H1 (cell line): Measurements from ENCODE around the gene RNU7-1.

Experiments
- CEBPB ChIP-seq: IDR thresholded peaks from 2 replicates; pipeline ENCODE4 v1.6.1; 2012; ENCODE audit warnings: low read depth, low read length
- CHD2 ChIP-seq: IDR thresholded peaks from 2 replicates; pipeline ENCODE4 v1.6.1; 2012; ENCODE audit warnings: low read length, improper control_type of control experiment
- CTCF ChIP-seq, 3 experiments: IDR thresholded peaks; 1 replicate in 2 of 3; 2 replicates in 1 of 3; pipeline versions ENCODE4 v1.5.1 to v1.6.1; 2011; ENCODE audit warnings: low read length in 3 of 3, mild to moderate bottlenecking in 3 of 3, inconsistent platforms in 2 of 3, low read depth in 1 of 3, moderate library complexity in 1 of 3; ENCODE audit not compliant: insufficient read depth in 1 of 3; ENCODE audit errors: control extremely low read depth in 1 of 3
- EP300 ChIP-seq, 2 experiments: IDR thresholded peaks; 1 replicate in 1 of 2; 2 replicates in 1 of 2; pipeline ENCODE4 v1.6.1; 2011 to 2012; ENCODE audit warnings: low read depth in 2 of 2, low read length in 2 of 2, mild to moderate bottlenecking in 2 of 2, borderline replicate concordance in 1 of 2, inconsistent platforms in 1 of 2, moderate library complexity in 1 of 2
- EZH2 ChIP-seq: fragments of 200-600 bp; sonication (generic); IDR thresholded peaks from 2 replicates; pipeline ENCODE4 v1.7.1; 2012; ENCODE audit warnings: low read depth, mild to moderate bottlenecking, moderate library complexity, low read length, inconsistent platforms; ENCODE audit not compliant: severe bottlenecking
- POLR2AphosphoS5 ChIP-seq: IDR thresholded peaks from 2 replicates; pipeline ENCODE4 v1.6.1; 2011; ENCODE audit warnings: low read depth, low read length
- RAD21 ChIP-seq, 2 experiments: IDR thresholded peaks in 1 of 2; conservative IDR thresholded peaks in 1 of 2; 2 replicates each; pipeline ENCODE4 v1.6.1; 2011; ENCODE audit warnings: low read depth in 2 of 2, low read length in 2 of 2, improper control_type of control experiment in 1 of 2, inconsistent platforms in 1 of 2, mild to moderate bottlenecking in 1 of 2, moderate library complexity in 1 of 2
- SIRT6 ChIP-seq: IDR thresholded peaks from one replicate; pipeline ENCODE4 v1.7.1; 2012; ENCODE audit warnings: low read length, inconsistent platforms
- SUZ12 ChIP-seq: fragments of 200-600 bp; sonication (generic); IDR thresholded peaks from 2 replicates; pipeline ENCODE4 v1.6.1; 2012; ENCODE audit warnings: mild to moderate bottlenecking, inconsistent platforms, low read length, moderate library complexity, mixed read lengths
- TEAD4 ChIP-seq: IDR thresholded peaks from 2 replicates; pipeline ENCODE4 v1.6.1; 2012; ENCODE audit warnings: low read depth, low read length, inconsistent platforms, mixed read lengths
- YY1 ChIP-seq: IDR thresholded peaks from 2 replicates; pipeline ENCODE4 v1.6.1; 2011; ENCODE audit warnings: low read depth, mild to moderate bottlenecking, low read length

- TF ChIP-seq SIRT6 (no peak), EP300 (IDR thresholded peaks at IDR 0.05; ENCODE audit: borderline replicate concordance in 1 of 2, low read depth in 2 of 2, low read length in 2 of 2) (no peak), RAD21 (IDR thresholded peaks at IDR 0.05 in 1 of 2, conservative IDR thresholded peaks at IDR 0.05 in 1 of 2; ENCODE audit: low read depth in 2 of 2, low read length in 2 of 2) (no peak), CTCF (IDR thresholded peaks at IDR 0.05; ENCODE audit: control extremely low read depth in 1 of 3, insufficient read depth in 1 of 3, low read depth in 1 of 3, low read length in 3 of 3) (no peak), CHD2 (no peak), YY1 (no peak), TEAD4 (no peak), SUZ12 (no peak), EZH2 (no peak), POLR2AphosphoS5 (no peak; the same call in none of the 2 replicates), CEBPB (no peak)
These were observed 2.3 kb upstream of the RNU7-1 start for GRCh38 chr12:6941267-6941666.
